HG03025 (cell line): Measurements from ENCODE around the gene ETV7.

Experiments used
- ATAC-seq: cut with Tn5 transposase; IDR thresholded peaks from one replicate; pipeline ENCODE4 v1.9.1; 2021; ENCODE audit warnings: mild to moderate bottlenecking, moderate library complexity; ENCODE audit not compliant: unreplicated experiment, low FRiP score

ETV7 gene

GRCh38 chr6:36327919-36328236, 59.6 kb downstream of the ETV7 start:
- ATAC-seq: no peak

- ATAC-seq: no peak
These were observed 60.1 kb downstream of the ETV7 start for GRCh38 chr6:36327226-36327918.

- no peak for ATAC-seq
These were observed 61.0 kb downstream of the ETV7 start for GRCh38 chr6:36326356-36326995.

- ATAC-seq: no peak
These were observed 62.8 kb downstream of the ETV7 start for GRCh38 chr6:36324715-36325114.

- ATAC-seq: no peak
These were observed 63.3 kb downstream of the ETV7 start for GRCh38 chr6:36324191-36324590.

- no peak for ATAC-seq
These were observed 64.4 kb downstream of the ETV7 start for GRCh38 chr6:36323062-36323461.

GRCh38 chr6:36322591-36322990, 64.9 kb downstream of the ETV7 start:
- ATAC-seq: no peak

GRCh38 chr6:36320475-36320874, 67.0 kb downstream of the ETV7 start:
- ATAC-seq: no peak

GRCh38 chr6:36319821-36320220, 67.6 kb downstream of the ETV7 start:
- no peak for ATAC-seq

GRCh38 chr6:36319436-36319762, 68.1 kb downstream of the ETV7 start:
- ATAC-seq: no peak

- no peak for ATAC-seq
These were observed 68.6 kb downstream of the ETV7 start for GRCh38 chr6:36318690-36319435.

- no peak for ATAC-seq
These were observed 69.8 kb downstream of the ETV7 start for GRCh38 chr6:36317623-36318022.
